ENCODE data around the gene AUNIP. TPM values are rescaled to one million over a fixed set of nuclear protein-coding genes. Genes with fewer than 3 reads are reported as not detected.

The AUNIP gene, protein sequence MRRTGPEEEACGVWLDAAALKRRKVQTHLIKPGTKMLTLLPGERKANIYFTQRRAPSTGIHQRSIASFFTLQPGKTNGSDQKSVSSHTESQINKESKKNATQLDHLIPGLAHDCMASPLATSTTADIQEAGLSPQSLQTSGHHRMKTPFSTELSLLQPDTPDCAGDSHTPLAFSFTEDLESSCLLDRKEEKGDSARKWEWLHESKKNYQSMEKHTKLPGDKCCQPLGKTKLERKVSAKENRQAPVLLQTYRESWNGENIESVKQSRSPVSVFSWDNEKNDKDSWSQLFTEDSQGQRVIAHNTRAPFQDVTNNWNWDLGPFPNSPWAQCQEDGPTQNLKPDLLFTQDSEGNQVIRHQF
- 0.29 TPM for total RNA-seq (2013)
- polyA plus RNA-seq: under 1 TPM; 0.19 to 0.44 (median 0.44) TPM
- polyA minus RNA-seq: 0.14 and 0.40 TPM in 2 replicates
- 0.06 to 1.9 (median 0.54) reads per million in 11 experiments for total RNA-seq

DNA sequence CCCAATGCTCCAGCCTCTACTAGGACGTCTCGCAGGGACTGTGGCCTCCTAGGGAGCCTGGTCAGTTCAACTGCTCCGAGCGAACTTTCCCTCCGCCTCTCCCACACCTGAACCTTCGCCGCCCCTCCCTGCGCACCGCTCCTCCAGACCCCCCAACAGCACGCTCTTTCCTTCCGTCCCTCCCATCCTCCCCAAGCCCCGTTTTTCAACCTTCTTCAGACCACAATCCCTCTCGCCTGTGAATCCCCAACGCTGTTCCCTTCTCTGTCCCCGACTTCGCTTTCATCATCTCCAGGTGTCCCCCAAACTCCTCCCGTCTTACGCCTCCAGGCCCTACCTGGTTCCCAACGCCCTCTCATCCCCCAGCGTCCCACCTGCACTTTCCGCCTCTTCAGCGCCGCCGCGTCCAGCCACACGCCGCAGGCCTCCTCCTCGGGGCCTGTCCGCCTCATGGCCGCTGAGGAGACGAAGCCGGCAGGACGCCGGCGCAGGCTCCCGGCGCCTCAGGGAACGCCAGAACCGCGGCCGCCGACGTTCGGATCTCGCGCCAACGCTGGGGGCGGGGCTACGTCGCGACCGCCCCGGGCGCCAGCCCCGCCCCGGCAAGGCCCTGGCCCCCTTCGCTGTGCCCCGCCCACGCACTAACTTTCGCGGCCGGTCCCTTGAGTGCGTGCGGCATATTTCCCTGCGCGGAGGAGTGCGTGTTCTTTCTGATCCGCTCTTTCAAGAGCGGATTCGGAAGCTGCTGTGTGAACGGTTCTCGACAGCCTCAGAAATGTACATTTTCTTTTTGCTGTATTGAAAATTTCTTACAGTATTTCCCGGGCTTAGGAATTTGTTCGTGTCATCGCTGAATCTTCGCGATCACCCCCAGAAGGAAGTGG is at the start of gene AUNIP:
TSS of gene AUNIP (minus strand) at position 552 of the 884 bp plus-strand sequence. CDS start at position 452, 100 bp downstream.
- Histone ChIP-seq H4K20me1 (ENCODE audit: insufficient read depth, low read length) (no peaks in the 10 kb centered on the region), H3K36me3 (replicated peaks in 1 of 2; ENCODE audit: control insufficient read depth in 1 of 2, insufficient read depth in 2 of 2, low read length in 2 of 2) (peaks cover 11 to 20% of the 10 kb centered on the region in 2 donors), H3K27ac (ENCODE audit: low read depth in 1 of 2, low read length in 2 of 2) (peak within 1 kb of the TSS; percentile 91 to 99), H3K4me1 (ENCODE audit: control insufficient read depth in 1 of 2, insufficient read depth in 2 of 2, low read length in 2 of 2) (peaks cover 35 to 53% of the 10 kb centered on the region in 2 donors), H3K27me3 (ENCODE audit: control insufficient read depth in 2 of 2, insufficient read depth in 2 of 2, low read length in 2 of 2) (no peaks in the 10 kb centered on the region), H3K4me2 (replicated peaks; ENCODE audit: extremely low read depth, low read length, poor library complexity, severe bottlenecking) (peak within 1 kb of the TSS; percentile 100), H3K9ac (ENCODE audit: insufficient read depth, low read length, poor library complexity, severe bottlenecking) (peak within 1 kb of the TSS; percentile 84), H3K4me3 (replicated peaks in 1 of 3; ENCODE audit: low read depth in 2 of 3, low read length in 3 of 3) (peak within 1 kb of the TSS; percentile 64 to 89 (median 80)), H2AFZ (ENCODE audit: insufficient read depth, low read depth, low read length, poor library complexity, severe bottlenecking) (peak within 1 kb of the TSS; percentile 85), H3K9me3 (replicated peaks in 1 of 2; ENCODE audit: control insufficient read depth in 1 of 2, insufficient read depth in 1 of 2, low read length in 2 of 2) (no peaks in the 10 kb centered on the region), H3K79me2 (ENCODE audit: insufficient read depth, low read length) (peaks cover 62% of the 10 kb centered on the region)
- H3K27ac Mint-ChIP-seq: peak within 1 kb of the TSS; percentile 96 to 99 (median 98)
- WGBS (ENCODE audit: insufficient coverage): 1% methylated on average over 76 of the region's 77 CpGs
- DNase-seq: peak; percentile 80 to 87 (median 86)
- H3K4me1 Mint-ChIP-seq: peaks cover 44% of the 10 kb centered on the region
- H3K9me3 Mint-ChIP-seq: peaks cover 0 to 4% (median 0%) of the 10 kb centered on the region in 7 donors
- intact Hi-C loops (cut with micrococcal nuclease): loop anchor here in 1 of 2 donors (5.0 kb wide), 1 partner anchor 37 kb away; no protein-coding TSS in a partner anchor
- peaks cover 0 to 2% (median 0%) of the 10 kb centered on the region in 3 donors for H3K27me3 Mint-ChIP-seq (ENCODE audit: low read depth in 3 of 3)
- H3K36me3 Mint-ChIP-seq: peaks cover 13 to 20% of the 10 kb centered on the region in 2 donors
- TF ChIP-seq, protein P1, sequence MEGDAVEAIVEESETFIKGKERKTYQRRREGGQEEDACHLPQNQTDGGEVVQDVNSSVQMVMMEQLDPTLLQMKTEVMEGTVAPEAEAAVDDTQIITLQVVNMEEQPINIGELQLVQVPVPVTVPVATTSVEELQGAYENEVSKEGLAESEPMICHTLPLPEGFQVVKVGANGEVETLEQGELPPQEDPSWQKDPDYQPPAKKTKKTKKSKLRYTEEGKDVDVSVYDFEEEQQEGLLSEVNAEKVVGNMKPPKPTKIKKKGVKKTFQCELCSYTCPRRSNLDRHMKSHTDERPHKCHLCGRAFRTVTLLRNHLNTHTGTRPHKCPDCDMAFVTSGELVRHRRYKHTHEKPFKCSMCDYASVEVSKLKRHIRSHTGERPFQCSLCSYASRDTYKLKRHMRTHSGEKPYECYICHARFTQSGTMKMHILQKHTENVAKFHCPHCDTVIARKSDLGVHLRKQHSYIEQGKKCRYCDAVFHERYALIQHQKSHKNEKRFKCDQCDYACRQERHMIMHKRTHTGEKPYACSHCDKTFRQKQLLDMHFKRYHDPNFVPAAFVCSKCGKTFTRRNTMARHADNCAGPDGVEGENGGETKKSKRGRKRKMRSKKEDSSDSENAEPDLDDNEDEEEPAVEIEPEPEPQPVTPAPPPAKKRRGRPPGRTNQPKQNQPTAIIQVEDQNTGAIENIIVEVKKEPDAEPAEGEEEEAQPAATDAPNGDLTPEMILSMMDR (IDR thresholded peaks at IDR 0.05): no peak
- H3K4me3 Mint-ChIP-seq: peak within 1 kb of the TSS; percentile 92 to 94

DNA sequence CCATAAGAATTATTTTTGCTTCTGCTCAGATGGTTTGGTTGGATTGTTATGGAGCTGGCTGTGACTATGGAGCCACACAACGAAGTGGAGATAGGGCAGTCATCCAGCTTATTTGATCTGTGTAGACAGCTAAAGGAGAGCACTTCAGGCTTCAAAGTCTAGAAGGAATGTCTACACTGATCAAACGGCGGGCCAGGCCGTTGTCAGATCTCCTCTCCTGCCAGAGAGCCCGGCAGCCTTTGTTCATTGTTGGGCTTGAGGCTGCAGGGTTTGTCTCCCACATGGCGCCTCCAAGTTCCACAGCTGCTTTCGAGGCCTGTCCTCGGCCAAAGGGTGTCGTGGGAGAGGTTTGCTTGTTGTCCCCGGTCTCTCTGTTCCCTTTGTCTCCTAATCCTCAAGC is 49.8 kb upstream of the AUNIP start:
- Histone ChIP-seq H3K36me3 (replicated peaks in 1 of 2; ENCODE audit: control insufficient read depth in 1 of 2, insufficient read depth in 2 of 2, low read length in 2 of 2) (no peaks in the 10 kb centered on the region), H3K79me2 (ENCODE audit: insufficient read depth, low read length) (peaks cover 16% of the 10 kb centered on the region), H3K9ac (ENCODE audit: insufficient read depth, low read length, poor library complexity, severe bottlenecking) (no peak overlapping the region), H3K4me2 (replicated peaks; ENCODE audit: extremely low read depth, low read length, poor library complexity, severe bottlenecking) (no peak overlapping the region), H3K4me1 (ENCODE audit: control insufficient read depth in 1 of 2, insufficient read depth in 2 of 2, low read length in 2 of 2) (peaks cover 11 to 24% of the 10 kb centered on the region in 2 donors), H3K27me3 (ENCODE audit: control insufficient read depth in 2 of 2, insufficient read depth in 2 of 2, low read length in 2 of 2) (peaks cover 0 to 10% of the 10 kb centered on the region in 2 donors), H3K9me3 (replicated peaks in 1 of 2; ENCODE audit: control insufficient read depth in 1 of 2, insufficient read depth in 1 of 2, low read length in 2 of 2) (no peaks in the 10 kb centered on the region), H3K27ac (ENCODE audit: low read depth in 1 of 2, low read length in 2 of 2) (no peak overlapping the region), H2AFZ (ENCODE audit: insufficient read depth, low read depth, low read length, poor library complexity, severe bottlenecking) (no peak overlapping the region), H3K4me3 (replicated peaks in 1 of 3; ENCODE audit: low read depth in 2 of 3, low read length in 3 of 3) (no peak overlapping the region), H4K20me1 (ENCODE audit: insufficient read depth, low read length) (no peaks in the 10 kb centered on the region)
- TF ChIP-seq, protein P1 (IDR thresholded peaks at IDR 0.05): no peak
- Mint-ChIP-seq H3K9me3 (peaks cover 0 to 2% (median 0%) of the 10 kb centered on the region in 7 donors), H3K4me1 (peaks cover 18% of the 10 kb centered on the region), H3K36me3 (no peaks in the 10 kb centered on the region), H3K4me3 (no peak overlapping the region), H3K27ac (no peak overlapping the region), H3K27me3 (ENCODE audit: low read depth in 3 of 3) (peaks cover 11 to 17% (median 15%) of the 10 kb centered on the region in 3 donors)
- 78% methylated on average over 9 of the region's 10 CpGs for WGBS (ENCODE audit: insufficient coverage)
- no peak for DNase-seq
- intact Hi-C loops (cut with micrococcal nuclease): no loop called here
